ENCODE measurements around the gene HOXB3.

HOXB3 gene

GRCh38 chr17:48546924-48547807 is 42.9 kb downstream of the HOXB3 start (continued):
- TF ChIP-seq ZNF148 (tag by site-specific recombination; IDR thresholded peaks at IDR 0.05; ENCODE audit: borderline replicate concordance) = no peak
- no peak for TF ChIP-seq YY2 (tag by site-specific recombination; IDR thresholded peaks at IDR 0.05)
- no peak for TF ChIP-seq ZNF16 (tag by site-specific recombination; IDR thresholded peaks at IDR 0.05; ENCODE audit: low read depth)
- TF ChIP-seq ZNF623 (tag by site-specific recombination; IDR thresholded peaks at IDR 0.05) = no peak
- no peak for TF ChIP-seq ZNF610 (tag by site-specific recombination; IDR thresholded peaks at IDR 0.05; ENCODE audit: borderline replicate concordance)
- TF ChIP-seq ZNF639 (tag by site-specific recombination; IDR thresholded peaks at IDR 0.05) = peak; percentile 12; the same call in 1 of the 2 replicates
- TF ChIP-seq ZSCAN30 (tag by site-specific recombination; IDR thresholded peaks at IDR 0.05) = peak; percentile 95
- peak; percentile 47; the same call in 1 of the 2 replicates for TF ChIP-seq KLF9 (tag by site-specific recombination; IDR thresholded peaks at IDR 0.05; ENCODE audit: low read depth)
- TF ChIP-seq GLIS2 (tag by site-specific recombination; IDR thresholded peaks at IDR 0.05) = peak; percentile 14; the same call in 1 of the 2 replicates
- TF ChIP-seq ZNF549 (tag by site-specific recombination; IDR thresholded peaks at IDR 0.05) = no peak
- TF ChIP-seq MYNN (tag by site-specific recombination; IDR thresholded peaks at IDR 0.05; ENCODE audit: borderline replicate concordance) = no peak
- 0 out of 2 replicates have a peak, but pooled peaks have one; percentile 55 for TF ChIP-seq ZSCAN16 (tag by site-specific recombination; IDR thresholded peaks at IDR 0.05)
- no peak for TF ChIP-seq GLI4 (tag by site-specific recombination; IDR thresholded peaks at IDR 0.05)
- peak; percentile 27; the same call in 1 of the 2 replicates for TF ChIP-seq ZBTB11 (tag by site-specific recombination; conservative IDR thresholded peaks at IDR 0.05; ENCODE audit: low read depth)
- peak; percentile 15 for TF ChIP-seq SP2 (tag by site-specific recombination; IDR thresholded peaks at IDR 0.05)
- no peak for TF ChIP-seq ZNF785 (tag by site-specific recombination; IDR thresholded peaks at IDR 0.05)
- TF ChIP-seq ZNF239 (tag by site-specific recombination; IDR thresholded peaks at IDR 0.05) = no peak
- TF ChIP-seq BCL11B (tag by site-specific recombination; IDR thresholded peaks at IDR 0.05; ENCODE audit: low read depth) = peak; percentile 75; the same call in 1 of the 2 replicates
- TF ChIP-seq ZNF654 (tag by site-specific recombination; IDR thresholded peaks at IDR 0.05; ENCODE audit: low read depth) = no peak
- no peak for TF ChIP-seq ZNF155 (tag by site-specific recombination; IDR thresholded peaks at IDR 0.05)
- TF ChIP-seq ZNF792 (tag by site-specific recombination; IDR thresholded peaks at IDR 0.05) = no peak
- no peak for TF ChIP-seq ZNF473 (tag by site-specific recombination; IDR thresholded peaks at IDR 0.05)
- TF ChIP-seq ZNF121 (tag by site-specific recombination; IDR thresholded peaks at IDR 0.05) = peak; percentile 7; the same call in 1 of the 2 replicates
- TF ChIP-seq ZNF23 (tag by site-specific recombination; IDR thresholded peaks at IDR 0.05; ENCODE audit: borderline replicate concordance) = no peak
- TF ChIP-seq CTCF (tag by site-specific recombination; IDR thresholded peaks at IDR 0.05) = no peak
- no peak for TF ChIP-seq ZNF560 (tag by site-specific recombination; IDR thresholded peaks at IDR 0.05; ENCODE audit: borderline replicate concordance)
- TF ChIP-seq ZNF600 (tag by site-specific recombination; IDR thresholded peaks at IDR 0.05) = peak; percentile 28; the same call in 1 of the 2 replicates
- TF ChIP-seq ZNF707 (tag by site-specific recombination; IDR thresholded peaks at IDR 0.05) = no peak

All from HEK293 (cell line).